ENCODE measurements around the gene MEGF6. TPM values are rescaled to one million over a fixed set of nuclear protein-coding genes. Genes with fewer than 3 reads are reported as not detected.

MEGF6 gene
- total and polyA plus RNA-seq, 9 of the 15 experiments (the other 6 are each of a cell fraction or from before 2014, with no cell fraction given) = 0.03 to 1.7 (median 0.24) TPM; not detected in 3

DNA sequence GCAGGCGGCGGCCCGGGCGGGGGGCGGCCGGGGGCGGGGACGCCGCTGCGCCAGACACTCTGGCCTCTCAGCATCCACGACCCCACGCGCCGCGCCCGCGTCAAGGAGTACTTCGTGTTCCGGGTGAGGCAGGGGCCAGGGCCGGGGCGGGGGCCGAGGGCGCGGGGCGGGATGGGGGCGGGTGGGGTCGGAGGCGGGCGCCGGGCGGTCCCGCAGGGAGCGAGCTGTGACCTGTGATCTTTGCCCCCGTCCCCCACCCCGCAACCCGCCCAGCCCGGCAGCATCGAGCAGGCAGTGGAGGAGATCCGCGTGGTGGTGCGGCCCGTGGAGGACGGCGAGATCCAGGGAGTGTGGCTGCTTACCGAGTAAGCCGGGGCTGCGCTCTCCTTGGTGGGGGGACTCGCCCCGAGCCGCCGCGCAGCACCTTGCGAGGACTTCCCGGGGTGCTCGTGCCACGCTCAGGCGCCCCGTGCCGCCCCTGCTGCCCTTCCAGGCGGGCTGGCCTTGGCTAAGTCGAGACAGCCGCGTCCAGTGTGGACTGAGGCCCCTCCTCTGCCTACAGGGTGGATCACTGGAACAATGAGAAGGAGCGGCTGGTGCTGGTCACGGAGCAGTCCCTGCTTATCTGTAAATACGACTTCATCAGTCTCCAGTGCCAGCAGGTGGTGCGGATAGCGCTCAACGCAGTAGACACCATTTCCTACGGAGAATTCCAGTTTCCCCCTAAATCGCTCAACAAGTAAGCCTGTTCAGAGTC is 14.0 kb upstream of the MEGF6 start (continued):
- TF ChIP-seq, protein P1, sequence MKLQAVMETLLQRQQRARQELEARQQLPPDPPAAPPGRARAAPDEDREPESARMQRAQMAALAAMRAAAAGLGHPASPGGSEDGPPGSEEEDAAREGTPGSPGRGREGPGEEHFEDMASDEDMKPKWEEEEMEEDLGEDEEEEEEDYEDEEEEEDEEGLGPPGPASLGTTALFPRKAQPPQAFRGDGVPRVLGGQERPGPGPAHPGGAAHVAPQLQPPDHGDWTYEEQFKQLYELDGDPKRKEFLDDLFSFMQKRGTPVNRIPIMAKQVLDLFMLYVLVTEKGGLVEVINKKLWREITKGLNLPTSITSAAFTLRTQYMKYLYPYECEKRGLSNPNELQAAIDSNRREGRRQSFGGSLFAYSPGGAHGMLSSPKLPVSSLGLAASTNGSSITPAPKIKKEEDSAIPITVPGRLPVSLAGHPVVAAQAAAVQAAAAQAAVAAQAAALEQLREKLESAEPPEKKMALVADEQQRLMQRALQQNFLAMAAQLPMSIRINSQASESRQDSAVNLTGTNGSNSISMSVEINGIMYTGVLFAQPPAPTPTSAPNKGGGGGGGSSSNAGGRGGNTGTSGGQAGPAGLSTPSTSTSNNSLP (IDR thresholded peaks at IDR 0.05; ENCODE audit: borderline replicate concordance, low read depth, low read length) = no peak
- no peak for TF ChIP-seq TCF15 (CRISPR knock-in tag; IDR thresholded peaks at IDR 0.05)
- TF ChIP-seq ZNF561 (CRISPR knock-in tag; conservative IDR thresholded peaks at IDR 0.05) = no peak
- TF ChIP-seq MYC (IDR thresholded peaks at IDR 0.05; ENCODE audit: low read depth, low read length) = no peak
- peak; percentile 27; the same call in 1 of the 2 replicates for TF ChIP-seq MYC (CRISPR knock-in tag; IDR thresholded peaks at IDR 0.05; ENCODE audit: borderline replicate concordance, low read depth)
- TF ChIP-seq ZNF707 (CRISPR knock-in tag; conservative IDR thresholded peaks at IDR 0.05) = no peak
- peak; percentile 52; the same call in 1 of the 2 replicates for TF ChIP-seq KLF16 (IDR thresholded peaks at IDR 0.05)
- no peak for TF ChIP-seq DIDO1 (tag; IDR thresholded peaks at IDR 0.05; ENCODE audit: low read depth)
- TF ChIP-seq HMGXB4 (CRISPR knock-in tag; IDR thresholded peaks at IDR 0.05) = no peak
- TF ChIP-seq SRSF7 (optimal IDR thresholded peaks at IDR 0.05; ENCODE audit: low read depth, low read length) = no peak
- no peak for TF ChIP-seq RBM22 (IDR thresholded peaks at IDR 0.05; ENCODE audit: low read depth, low read length, poor library complexity, severe bottlenecking)
- TF ChIP-seq, protein P2, sequence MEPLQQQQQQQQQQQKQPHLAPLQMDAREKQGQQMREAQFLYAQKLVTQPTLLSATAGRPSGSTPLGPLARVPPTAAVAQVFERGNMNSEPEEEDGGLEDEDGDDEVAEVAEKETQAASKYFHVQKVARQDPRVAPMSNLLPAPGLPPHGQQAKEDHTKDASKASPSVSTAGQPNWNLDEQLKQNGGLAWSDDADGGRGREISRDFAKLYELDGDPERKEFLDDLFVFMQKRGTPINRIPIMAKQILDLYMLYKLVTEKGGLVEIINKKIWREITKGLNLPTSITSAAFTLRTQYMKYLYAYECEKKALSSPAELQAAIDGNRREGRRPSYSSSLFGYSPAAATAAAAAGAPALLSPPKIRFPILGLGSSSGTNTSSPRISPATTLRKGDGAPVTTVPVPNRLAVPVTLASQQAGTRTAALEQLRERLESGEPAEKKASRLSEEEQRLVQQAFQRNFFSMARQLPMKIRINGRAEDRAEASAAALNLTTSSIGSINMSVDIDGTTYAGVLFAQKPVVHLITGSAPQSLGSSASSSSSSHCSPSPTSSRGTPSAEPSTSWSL (CRISPR knock-in tag; IDR thresholded peaks at IDR 0.05; ENCODE audit: borderline replicate concordance) = no peak
- no peak for TF ChIP-seq ZNF23 (CRISPR knock-in tag; IDR thresholded peaks at IDR 0.05)
- no peak for TF ChIP-seq TSC22D4 (tag; IDR thresholded peaks at IDR 0.05)
- no peak for TF ChIP-seq ZNF316 (IDR thresholded peaks at IDR 0.05)
- no peak for TF ChIP-seq FOS (IDR thresholded peaks at IDR 0.05; ENCODE audit: extremely low read depth, insufficient read length)
- no peak for TF ChIP-seq BCLAF1 (IDR thresholded peaks at IDR 0.05; ENCODE audit: borderline replicate concordance in 1 of 2, control insufficient read depth in 1 of 2, low read depth in 2 of 2, low read length in 1 of 2)

Data from K562 (cell line).